ENCODE results near the gene EXOC3L4.

Gene EXOC3L4

GRCh38 chr14:103132381-103133209 lies 38.1 kb downstream of the EXOC3L4 start:
- no peak for DNase-seq (ENCODE audit: low read depth, low spot score)

GRCh38 chr14:103133210-103134140 lies 39.0 kb downstream of the EXOC3L4 start:
- no peak for DNase-seq (ENCODE audit: low read depth, low spot score)

GRCh38 chr14:103134405-103134804 lies 39.9 kb downstream of the EXOC3L4 start:
- DNase-seq (ENCODE audit: low read depth, low spot score) = no peak

- no peak for DNase-seq (ENCODE audit: low read depth, low spot score)
Observed at GRCh38 chr14:103134919-103135318, 40.4 kb downstream of the EXOC3L4 start.

GRCh38 chr14:103135333-103136260 lies 41.1 kb downstream of the EXOC3L4 start:
- no peak for DNase-seq (ENCODE audit: low read depth, low spot score)

GRCh38 chr14:103136388-103137271 lies 42.1 kb downstream of the EXOC3L4 start:
- DNase-seq (ENCODE audit: low read depth, low spot score) = peak; percentile 79

- peak; percentile 38 for DNase-seq (ENCODE audit: low read depth, low spot score)
Observed at GRCh38 chr14:103137689-103138300, 43.3 kb downstream of the EXOC3L4 start.

- peak; percentile 82 for DNase-seq (ENCODE audit: low read depth, low spot score)
Observed at GRCh38 chr14:103138301-103139131, 44.0 kb downstream of the EXOC3L4 start.

GRCh38 chr14:103139132-103140025 lies 44.9 kb downstream of the EXOC3L4 start:
- DNase-seq (ENCODE audit: low read depth, low spot score) = peak; percentile 33

GRCh38 chr14:103140316-103141109 lies 46.0 kb downstream of the EXOC3L4 start:
- DNase-seq (ENCODE audit: low read depth, low spot score) = no peak

- DNase-seq (ENCODE audit: low read depth, low spot score) = peak; percentile 83
Observed at GRCh38 chr14:103141117-103141796, 46.7 kb downstream of the EXOC3L4 start.

GRCh38 chr14:103142026-103142425 lies 47.5 kb downstream of the EXOC3L4 start:
- no peak for DNase-seq (ENCODE audit: low read depth, low spot score)

- DNase-seq (ENCODE audit: low read depth, low spot score) = no peak
Observed at GRCh38 chr14:103142721-103143302, 48.3 kb downstream of the EXOC3L4 start.

- DNase-seq (ENCODE audit: low read depth, low spot score) = no peak
Observed at GRCh38 chr14:103143506-103143905, 49.0 kb downstream of the EXOC3L4 start.

GRCh38 chr14:103144085-103144484 lies 49.6 kb downstream of the EXOC3L4 start:
- DNase-seq (ENCODE audit: low read depth, low spot score) = no peak

- no peak for DNase-seq (ENCODE audit: low read depth, low spot score)
Observed at GRCh38 chr14:103146141-103146709, 51.7 kb downstream of the EXOC3L4 start.
